Liver (tissue), 3 donors: ENCODE results near the gene TRH.

Experiments used
- FOXA1 ChIP-seq: IDR thresholded peaks from 2 replicates; pipeline ENCODE4 v1.6.1; 2016; ENCODE audit warnings: antibody characterized with exemption
- FOXA2 ChIP-seq: IDR thresholded peaks from 2 replicates; pipeline ENCODE4 v1.6.1; 2016; ENCODE audit warnings: antibody characterized with exemption
- GABPA ChIP-seq, 2 donors: IDR thresholded peaks in 1 of 2; conservative IDR thresholded peaks in 1 of 2; 2 replicates each; pipeline ENCODE4 v1.6.1; 2016; ENCODE audit warnings: antibody characterized with exemption in 2 of 2, mild to moderate bottlenecking in 1 of 2, moderate library complexity in 1 of 2
- HNF4G ChIP-seq: IDR thresholded peaks from 2 replicates; pipeline ENCODE4 v1.6.1; 2016; ENCODE audit warnings: antibody characterized with exemption
- JUND ChIP-seq, 2 donors: IDR thresholded peaks; 2 replicates each; pipeline ENCODE4 v1.6.1; 2016; ENCODE audit warnings: antibody characterized with exemption in 2 of 2
- RAD21 ChIP-seq, 2 donors: IDR thresholded peaks; 2 replicates each; pipeline ENCODE4 v1.6.1; 2016; ENCODE audit warnings: antibody characterized with exemption in 2 of 2, mild to moderate bottlenecking in 2 of 2
- SP1 ChIP-seq: IDR thresholded peaks from 2 replicates; pipeline ENCODE4 v1.6.1; 2018; ENCODE audit warnings: antibody characterized with exemption, mild to moderate bottlenecking
- TAF1 ChIP-seq: conservative IDR thresholded peaks from 2 replicates; pipeline ENCODE4 v1.6.1; 2016; ENCODE audit warnings: antibody characterized with exemption, mild to moderate bottlenecking
- YY1 ChIP-seq: IDR thresholded peaks from 2 replicates; pipeline ENCODE4 v1.6.1; 2016; ENCODE audit warnings: antibody characterized with exemption, mild to moderate bottlenecking
- TF ChIP-seq, protein P1 (sequence below): IDR thresholded peaks from 2 replicates; pipeline ENCODE4 v1.6.1; 2016; ENCODE audit warnings: antibody characterized with exemption, mild to moderate bottlenecking
- TF ChIP-seq, protein P2 (sequence below): fragments of 150-350 bp; IDR thresholded peaks from 2 replicates; pipeline ENCODE4 v1.5.1; 2017; ENCODE audit warnings: improper control_type of control experiment, low read depth, low read length; ENCODE audit not compliant: missing input control
- TF ChIP-seq, protein P3 (sequence below): IDR thresholded peaks from 2 replicates; pipeline ENCODE4 v1.6.1; 2016; ENCODE audit warnings: antibody characterized with exemption
- TF ChIP-seq, protein P4 (sequence below): IDR thresholded peaks from 2 replicates; pipeline ENCODE4 v1.6.1; 2016; ENCODE audit warnings: antibody characterized with exemption
- donor health status: healthy.
- donor health status: healthy.

DNA sequence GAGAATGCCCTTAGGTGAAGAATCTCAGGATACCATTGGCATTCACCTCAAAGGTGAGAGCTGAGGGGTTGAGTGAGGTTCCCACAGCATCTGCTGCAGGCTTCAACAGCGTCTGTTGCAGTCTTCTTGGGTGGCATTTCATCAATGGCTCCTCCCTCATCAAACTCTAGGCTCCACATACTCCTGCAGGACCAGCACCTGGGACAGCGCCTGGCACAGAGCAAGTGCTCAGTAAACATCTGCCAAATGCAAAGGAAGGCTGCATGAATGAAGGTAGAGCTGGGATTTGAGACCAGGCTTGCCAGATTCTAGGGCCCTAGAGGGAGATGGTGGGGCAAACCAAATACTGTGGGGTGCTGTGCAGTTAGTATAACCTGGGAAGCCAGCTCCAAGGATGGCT lies 9.6 kb downstream of the TRH start:
- TF ChIP-seq TAF1 (no peak), YY1 (no peak), FOXA2 (no peak), FOXA1 (no peak), GABPA (IDR thresholded peaks at IDR 0.05 in 1 of 2, conservative IDR thresholded peaks at IDR 0.05 in 1 of 2) (no peak), JUND (IDR thresholded peaks at IDR 0.05) (no peak), RAD21 (IDR thresholded peaks at IDR 0.05) (no peak), HNF4G (no peak), SP1 (no peak)
- TF ChIP-seq, protein P1, sequence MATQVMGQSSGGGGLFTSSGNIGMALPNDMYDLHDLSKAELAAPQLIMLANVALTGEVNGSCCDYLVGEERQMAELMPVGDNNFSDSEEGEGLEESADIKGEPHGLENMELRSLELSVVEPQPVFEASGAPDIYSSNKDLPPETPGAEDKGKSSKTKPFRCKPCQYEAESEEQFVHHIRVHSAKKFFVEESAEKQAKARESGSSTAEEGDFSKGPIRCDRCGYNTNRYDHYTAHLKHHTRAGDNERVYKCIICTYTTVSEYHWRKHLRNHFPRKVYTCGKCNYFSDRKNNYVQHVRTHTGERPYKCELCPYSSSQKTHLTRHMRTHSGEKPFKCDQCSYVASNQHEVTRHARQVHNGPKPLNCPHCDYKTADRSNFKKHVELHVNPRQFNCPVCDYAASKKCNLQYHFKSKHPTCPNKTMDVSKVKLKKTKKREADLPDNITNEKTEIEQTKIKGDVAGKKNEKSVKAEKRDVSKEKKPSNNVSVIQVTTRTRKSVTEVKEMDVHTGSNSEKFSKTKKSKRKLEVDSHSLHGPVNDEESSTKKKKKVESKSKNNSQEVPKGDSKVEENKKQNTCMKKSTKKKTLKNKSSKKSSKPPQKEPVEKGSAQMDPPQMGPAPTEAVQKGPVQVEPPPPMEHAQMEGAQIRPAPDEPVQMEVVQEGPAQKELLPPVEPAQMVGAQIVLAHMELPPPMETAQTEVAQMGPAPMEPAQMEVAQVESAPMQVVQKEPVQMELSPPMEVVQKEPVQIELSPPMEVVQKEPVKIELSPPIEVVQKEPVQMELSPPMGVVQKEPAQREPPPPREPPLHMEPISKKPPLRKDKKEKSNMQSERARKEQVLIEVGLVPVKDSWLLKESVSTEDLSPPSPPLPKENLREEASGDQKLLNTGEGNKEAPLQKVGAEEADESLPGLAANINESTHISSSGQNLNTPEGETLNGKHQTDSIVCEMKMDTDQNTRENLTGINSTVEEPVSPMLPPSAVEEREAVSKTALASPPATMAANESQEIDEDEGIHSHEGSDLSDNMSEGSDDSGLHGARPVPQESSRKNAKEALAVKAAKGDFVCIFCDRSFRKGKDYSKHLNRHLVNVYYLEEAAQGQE, result peak; percentile 76
- TF ChIP-seq, protein P2, sequence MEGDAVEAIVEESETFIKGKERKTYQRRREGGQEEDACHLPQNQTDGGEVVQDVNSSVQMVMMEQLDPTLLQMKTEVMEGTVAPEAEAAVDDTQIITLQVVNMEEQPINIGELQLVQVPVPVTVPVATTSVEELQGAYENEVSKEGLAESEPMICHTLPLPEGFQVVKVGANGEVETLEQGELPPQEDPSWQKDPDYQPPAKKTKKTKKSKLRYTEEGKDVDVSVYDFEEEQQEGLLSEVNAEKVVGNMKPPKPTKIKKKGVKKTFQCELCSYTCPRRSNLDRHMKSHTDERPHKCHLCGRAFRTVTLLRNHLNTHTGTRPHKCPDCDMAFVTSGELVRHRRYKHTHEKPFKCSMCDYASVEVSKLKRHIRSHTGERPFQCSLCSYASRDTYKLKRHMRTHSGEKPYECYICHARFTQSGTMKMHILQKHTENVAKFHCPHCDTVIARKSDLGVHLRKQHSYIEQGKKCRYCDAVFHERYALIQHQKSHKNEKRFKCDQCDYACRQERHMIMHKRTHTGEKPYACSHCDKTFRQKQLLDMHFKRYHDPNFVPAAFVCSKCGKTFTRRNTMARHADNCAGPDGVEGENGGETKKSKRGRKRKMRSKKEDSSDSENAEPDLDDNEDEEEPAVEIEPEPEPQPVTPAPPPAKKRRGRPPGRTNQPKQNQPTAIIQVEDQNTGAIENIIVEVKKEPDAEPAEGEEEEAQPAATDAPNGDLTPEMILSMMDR, result no peak
- TF ChIP-seq, protein P3, sequence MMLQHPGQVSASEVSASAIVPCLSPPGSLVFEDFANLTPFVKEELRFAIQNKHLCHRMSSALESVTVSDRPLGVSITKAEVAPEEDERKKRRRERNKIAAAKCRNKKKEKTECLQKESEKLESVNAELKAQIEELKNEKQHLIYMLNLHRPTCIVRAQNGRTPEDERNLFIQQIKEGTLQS, result no peak
- TF ChIP-seq, protein P4, sequence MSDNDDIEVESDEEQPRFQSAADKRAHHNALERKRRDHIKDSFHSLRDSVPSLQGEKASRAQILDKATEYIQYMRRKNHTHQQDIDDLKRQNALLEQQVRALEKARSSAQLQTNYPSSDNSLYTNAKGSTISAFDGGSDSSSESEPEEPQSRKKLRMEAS, result no peak
